Left ventricle myocardium inferior (tissue), 1 donor: ENCODE measurements around the gene BPIFB2. TPM values are rescaled to one million over a fixed set of nuclear protein-coding genes. Genes with fewer than 3 reads are reported as not detected.

Experiments
- DNase-seq: peaks from one replicate; pipeline ENCODE4 v3.0.0-alpha.2; 2020
- H3K27ac ChIP-seq: fragments of 200-600 bp; replicated peaks from 2 replicates; pipeline ENCODE4 v1.8.0; 2021
- H3K27me3 ChIP-seq: fragments of 200-600 bp; 2 replicates; pipeline ENCODE4 v1.8.0; 2021; ENCODE audit warnings: low read depth
- H3K36me3 ChIP-seq: fragments of 200-600 bp; 2 replicates; pipeline ENCODE4 v1.8.0; 2021
- H3K4me1 ChIP-seq: fragments of 200-600 bp; 2 replicates; pipeline ENCODE4 v1.8.0; 2021
- H3K4me3 ChIP-seq: fragments of 200-600 bp; 2 replicates; pipeline ENCODE4 v1.8.0; 2021; ENCODE audit warnings: mild to moderate bottlenecking, moderate library complexity
- H3K9me3 ChIP-seq: fragments of 200-600 bp; replicated peaks from 2 replicates; pipeline ENCODE4 v1.8.0; 2021
- intact Hi-C: fragments of 100-400 bp; cut with micrococcal nuclease; formaldehyde crosslinking; loops from one replicate; pipeline ENCODE4 v1.11.0; 2022
- total RNA-seq: library from RNA; stranded (reverse); fragmentation: NEBNext Ultra II Directional; extraction: Animal tissue kit (Norgen Biotek cat#: 25700); gene quantifications from one replicate; pipeline ENCODE4 v1.2.1, GENCODE V29; 2021
- TF ChIP-seq, protein P1 (sequence below): fragments of 200-600 bp; IDR thresholded peaks from 2 replicates; pipeline ENCODE4 v1.8.0; 2021; ENCODE audit warnings: antibody characterized with exemption, mild to moderate bottlenecking, borderline replicate concordance
- donor health status: DM: no; HTN: yes; CAD: no; lungs with severe emphysema.

Gene BPIFB2
- total RNA-seq, 1 donor from 2014 or later: not detected

DNA sequence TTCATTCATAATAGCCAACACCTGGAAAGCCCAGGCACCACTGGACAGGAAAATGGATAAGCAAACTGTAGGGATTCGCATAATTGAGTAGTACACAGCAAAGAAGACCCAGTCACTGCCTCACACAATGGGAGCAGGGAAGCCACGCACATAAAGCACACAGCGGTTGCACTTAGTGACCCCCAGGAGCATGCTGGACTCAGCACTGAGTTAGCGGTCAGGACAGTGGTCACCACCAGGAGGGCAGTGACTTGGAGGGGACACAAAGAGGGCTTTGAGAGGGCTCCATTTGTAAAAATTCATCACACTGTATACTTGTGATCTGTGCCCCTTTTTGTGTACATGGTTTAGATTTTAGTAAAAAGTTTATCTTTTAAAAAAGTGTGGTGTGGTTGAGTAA, 43.8 kb downstream of the BPIFB2 start:
- no peak overlapping the region for H3K4me3 ChIP-seq
- H3K27ac ChIP-seq: no peak overlapping the region
- no peaks in the 10 kb centered on the region for H3K4me1 ChIP-seq
- intact Hi-C loops: no loop called here
- peaks cover 24% of the 10 kb centered on the region for H3K27me3 ChIP-seq
- TF ChIP-seq, protein P1, sequence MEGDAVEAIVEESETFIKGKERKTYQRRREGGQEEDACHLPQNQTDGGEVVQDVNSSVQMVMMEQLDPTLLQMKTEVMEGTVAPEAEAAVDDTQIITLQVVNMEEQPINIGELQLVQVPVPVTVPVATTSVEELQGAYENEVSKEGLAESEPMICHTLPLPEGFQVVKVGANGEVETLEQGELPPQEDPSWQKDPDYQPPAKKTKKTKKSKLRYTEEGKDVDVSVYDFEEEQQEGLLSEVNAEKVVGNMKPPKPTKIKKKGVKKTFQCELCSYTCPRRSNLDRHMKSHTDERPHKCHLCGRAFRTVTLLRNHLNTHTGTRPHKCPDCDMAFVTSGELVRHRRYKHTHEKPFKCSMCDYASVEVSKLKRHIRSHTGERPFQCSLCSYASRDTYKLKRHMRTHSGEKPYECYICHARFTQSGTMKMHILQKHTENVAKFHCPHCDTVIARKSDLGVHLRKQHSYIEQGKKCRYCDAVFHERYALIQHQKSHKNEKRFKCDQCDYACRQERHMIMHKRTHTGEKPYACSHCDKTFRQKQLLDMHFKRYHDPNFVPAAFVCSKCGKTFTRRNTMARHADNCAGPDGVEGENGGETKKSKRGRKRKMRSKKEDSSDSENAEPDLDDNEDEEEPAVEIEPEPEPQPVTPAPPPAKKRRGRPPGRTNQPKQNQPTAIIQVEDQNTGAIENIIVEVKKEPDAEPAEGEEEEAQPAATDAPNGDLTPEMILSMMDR: no peak
- DNase-seq: no peak
- H3K36me3 ChIP-seq: no peaks in the 10 kb centered on the region
- H3K9me3 ChIP-seq: peaks cover 6% of the 10 kb centered on the region

DNA sequence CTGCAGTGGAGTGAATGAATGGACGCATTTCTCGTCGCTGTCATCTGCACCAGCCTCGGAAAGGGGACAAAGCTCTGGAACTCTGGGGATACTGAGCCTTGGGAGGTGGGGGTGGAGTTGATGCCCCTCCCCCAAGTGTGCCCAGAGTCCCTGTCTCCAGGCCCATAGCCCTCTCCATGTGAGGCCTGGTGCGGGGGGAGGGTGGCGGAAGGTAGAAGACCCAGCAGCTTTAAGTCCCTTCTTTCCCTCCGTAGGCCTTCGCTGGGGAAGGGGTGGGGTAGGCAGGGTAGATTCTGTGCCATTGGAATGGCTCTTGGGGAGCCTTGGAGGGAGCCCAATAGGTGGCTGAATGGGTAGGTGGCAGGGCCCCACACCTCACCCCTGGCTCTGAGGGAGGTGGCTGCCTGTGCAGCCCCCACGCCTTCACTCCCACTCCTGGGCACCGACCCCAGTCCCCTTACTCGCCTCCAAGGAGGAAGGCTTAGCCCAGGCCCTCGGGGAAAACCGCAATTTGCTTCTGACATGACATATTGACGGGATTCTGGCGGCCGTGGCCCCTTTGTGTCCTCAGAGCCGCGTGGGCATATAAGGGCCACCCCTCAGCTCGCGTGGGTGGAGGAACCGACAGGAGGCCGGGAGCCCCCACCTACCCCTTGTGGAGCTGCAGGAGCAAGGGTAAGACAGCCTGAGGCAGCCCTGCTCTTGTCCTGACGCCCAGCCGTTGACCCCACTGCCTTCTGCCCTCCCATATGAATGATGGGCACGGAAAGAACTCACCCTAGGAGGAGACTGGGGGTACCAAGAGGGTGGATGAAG, 46.0 kb downstream of the BPIFB2 start, which contains the start of gene BPIFB3:
BPIFB3 (plus strand) TSS at position 613 of the 816 bp plus-strand sequence. CDS start 1,533 bp downstream, outside the sequence.
- peaks cover 24% of the 10 kb centered on the region for H3K27me3 ChIP-seq
- TF ChIP-seq, protein P1: no peak

DNA sequence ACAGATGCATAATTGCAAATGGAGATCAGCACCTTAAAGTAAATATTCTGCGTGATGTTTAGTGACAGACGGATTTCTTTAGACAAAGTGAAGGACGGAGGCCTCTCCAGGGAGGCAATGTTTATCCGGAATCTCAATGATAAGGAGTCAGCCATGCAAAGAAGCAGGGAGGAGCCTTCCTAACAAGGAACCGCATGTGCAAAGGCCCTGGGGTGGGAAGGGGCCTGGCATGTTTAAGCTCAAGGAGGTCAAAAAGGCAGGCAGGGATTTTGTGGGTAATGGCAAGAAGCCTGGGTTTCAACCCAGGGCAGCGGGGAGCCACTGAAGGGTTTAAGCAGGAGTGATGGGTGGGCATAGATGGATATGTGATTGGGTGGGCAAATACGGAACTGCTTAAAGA, 46.9 kb downstream of the BPIFB2 start:
- Histone ChIP-seq H3K4me1 (no peaks in the 10 kb centered on the region), H3K27me3 (peaks cover 24% of the 10 kb centered on the region), H3K36me3 (no peaks in the 10 kb centered on the region), H3K9me3 (no peaks in the 10 kb centered on the region), H3K27ac (no peak overlapping the region), H3K4me3 (no peak overlapping the region)
- DNase-seq: no peak
- TF ChIP-seq, protein P1: no peak
- intact Hi-C loops: no loop called here

More for the DNA sequence above, 46.0 kb downstream of the BPIFB2 start, which contains the start of gene BPIFB3:
- H3K4me3 ChIP-seq: no peak within 1 kb of the TSS
- no peaks in the 10 kb centered on the region for H3K36me3 ChIP-seq
- no peaks in the 10 kb centered on the region for H3K9me3 ChIP-seq
- intact Hi-C loops: no loop called here
- no peaks in the 10 kb centered on the region for H3K4me1 ChIP-seq
- H3K27ac ChIP-seq: no peak within 1 kb of the TSS
- DNase-seq: no peak

DNA sequence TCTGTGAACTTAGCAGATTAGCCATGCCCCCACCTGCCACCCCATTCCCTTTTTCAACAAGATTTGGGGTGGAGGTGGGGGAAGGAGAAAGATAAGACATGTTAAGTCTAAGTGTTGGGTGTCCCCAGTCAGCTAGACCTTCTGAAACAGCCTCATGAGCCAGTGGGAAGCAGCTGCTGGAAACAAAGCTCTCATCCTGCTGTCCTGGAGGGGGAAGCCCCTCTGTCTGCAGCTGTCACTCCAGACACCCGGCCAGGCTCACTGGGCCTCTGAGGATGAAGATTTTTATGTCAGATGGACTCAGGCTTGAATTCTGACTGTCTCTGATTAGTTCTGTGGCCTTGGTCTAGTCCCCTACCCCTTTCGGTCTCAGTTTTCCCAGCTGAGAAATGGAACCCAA, 47.3 kb downstream of the BPIFB2 start:
- no peak for DNase-seq
- Histone ChIP-seq H3K9me3 (no peaks in the 10 kb centered on the region), H3K36me3 (no peaks in the 10 kb centered on the region), H3K27ac (no peak overlapping the region), H3K4me3 (no peak overlapping the region), H3K4me1 (no peaks in the 10 kb centered on the region), H3K27me3 (peaks cover 27% of the 10 kb centered on the region)
- TF ChIP-seq, protein P1: no peak
- intact Hi-C loops: no loop called here

DNA sequence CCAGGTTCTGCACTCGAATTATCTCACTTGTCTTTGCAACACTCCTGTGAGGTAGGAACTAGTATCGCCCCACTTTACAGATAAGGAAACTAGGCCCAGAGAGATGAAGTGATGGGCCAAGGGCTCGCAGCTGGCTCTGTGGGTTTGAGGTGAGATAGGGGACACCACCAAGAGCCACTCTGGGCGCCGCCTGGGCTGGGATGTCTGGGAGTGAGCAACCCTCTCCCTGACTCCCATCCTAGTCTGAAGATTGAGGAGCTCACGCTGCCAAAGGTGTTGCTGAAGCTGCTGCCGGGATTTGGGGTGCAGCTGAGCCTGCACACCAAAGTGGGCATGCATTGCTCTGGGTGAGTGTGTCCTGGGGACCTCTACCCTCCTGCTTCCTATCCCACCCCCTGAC, 51.6 kb downstream of the BPIFB2 start:
- no peak overlapping the region for H3K27ac ChIP-seq

More for the DNA sequence above, 51.6 kb downstream of the BPIFB2 start:
- TF ChIP-seq, protein P1: no peak
- H3K9me3 ChIP-seq: no peaks in the 10 kb centered on the region
- H3K27me3 ChIP-seq: peaks cover 21% of the 10 kb centered on the region
- H3K4me1 ChIP-seq: no peaks in the 10 kb centered on the region
- no peak overlapping the region for H3K4me3 ChIP-seq
- intact Hi-C loops: no loop called here
- no peaks in the 10 kb centered on the region for H3K36me3 ChIP-seq
- no peak for DNase-seq
